Measurements from ENCODE around the gene UST.

Gene UST

DNA sequence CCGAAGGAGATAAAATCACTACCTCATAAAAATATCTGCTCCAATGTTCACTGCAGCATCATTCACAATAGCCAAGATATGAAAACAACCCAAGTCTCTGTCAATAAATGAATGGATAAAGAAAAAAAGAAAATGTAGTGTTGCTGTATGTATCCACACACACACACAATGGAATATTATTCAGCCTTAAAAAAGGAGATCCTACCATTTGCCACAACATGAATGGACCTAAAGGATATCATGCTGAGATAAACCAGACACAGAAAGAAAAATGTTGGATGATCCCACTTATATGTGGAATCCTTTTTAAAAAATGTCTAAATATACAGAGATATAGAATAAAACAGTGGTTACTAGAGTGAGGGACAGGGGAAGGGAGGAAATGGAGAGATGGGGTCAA is 378.5 kb downstream of the UST start:
- DNase-seq (ENCODE audit: low read depth) = no peak
